Fibroblast of villous mesenchyme (primary cell): ENCODE data around the gene CMTM3. TPM values are rescaled to one million over a fixed set of nuclear protein-coding genes. Genes with fewer than 3 reads are reported as not detected.
A peak's percentile ranks its signal among the peaks of the same experiment; 100 is the strongest.

ENCODE experiments used
- DNase-seq: peaks from one replicate; pipeline ENCODE4 v3.0.0-alpha.2; 2010; ENCODE audit warnings: low read depth
- H3K4me3 ChIP-seq: 2 replicates; pipeline ENCODE4 v1.5.1; 2011; ENCODE audit warnings: low read depth, mild to moderate bottlenecking, low read length
- total RNA-seq: library from RNA; depleted of rRNA; stranded (reverse); fragments of >200 nt; gene quantifications from 2 replicates; pipeline ENCODE4 v1.2.3, GENCODE V29; 2012
- TF ChIP-seq, protein P1 (sequence below): IDR thresholded peaks from 2 replicates; pipeline ENCODE4 v1.5.1; 2012; ENCODE audit warnings: low read depth, mild to moderate bottlenecking, low read length; ENCODE audit not compliant: insufficient read depth

The CMTM3 gene
- total RNA-seq, 1 donor, result 22.0 TPM

DNA sequence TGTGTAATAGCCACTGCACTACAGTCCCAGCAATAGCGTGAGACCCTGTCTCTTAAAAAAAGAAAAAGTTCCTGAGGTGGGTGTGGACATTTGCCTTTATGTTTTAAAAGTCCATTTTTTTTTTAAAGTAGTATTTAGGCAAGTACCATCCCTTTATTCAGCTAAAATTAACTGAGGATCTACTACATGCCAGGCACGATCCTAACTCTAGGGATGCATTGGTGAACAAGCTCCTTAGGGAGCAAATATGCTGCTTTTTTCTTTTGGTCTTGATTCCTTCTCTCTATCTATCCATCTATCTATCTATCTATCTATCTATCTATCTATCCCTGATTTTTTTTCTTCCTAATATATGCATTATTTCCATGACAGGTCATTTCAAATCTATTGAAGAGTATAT is 44.7 kb downstream of the CMTM3 start:
- no peak overlapping the region for H3K4me3 ChIP-seq
- TF ChIP-seq, protein P1, sequence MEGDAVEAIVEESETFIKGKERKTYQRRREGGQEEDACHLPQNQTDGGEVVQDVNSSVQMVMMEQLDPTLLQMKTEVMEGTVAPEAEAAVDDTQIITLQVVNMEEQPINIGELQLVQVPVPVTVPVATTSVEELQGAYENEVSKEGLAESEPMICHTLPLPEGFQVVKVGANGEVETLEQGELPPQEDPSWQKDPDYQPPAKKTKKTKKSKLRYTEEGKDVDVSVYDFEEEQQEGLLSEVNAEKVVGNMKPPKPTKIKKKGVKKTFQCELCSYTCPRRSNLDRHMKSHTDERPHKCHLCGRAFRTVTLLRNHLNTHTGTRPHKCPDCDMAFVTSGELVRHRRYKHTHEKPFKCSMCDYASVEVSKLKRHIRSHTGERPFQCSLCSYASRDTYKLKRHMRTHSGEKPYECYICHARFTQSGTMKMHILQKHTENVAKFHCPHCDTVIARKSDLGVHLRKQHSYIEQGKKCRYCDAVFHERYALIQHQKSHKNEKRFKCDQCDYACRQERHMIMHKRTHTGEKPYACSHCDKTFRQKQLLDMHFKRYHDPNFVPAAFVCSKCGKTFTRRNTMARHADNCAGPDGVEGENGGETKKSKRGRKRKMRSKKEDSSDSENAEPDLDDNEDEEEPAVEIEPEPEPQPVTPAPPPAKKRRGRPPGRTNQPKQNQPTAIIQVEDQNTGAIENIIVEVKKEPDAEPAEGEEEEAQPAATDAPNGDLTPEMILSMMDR, result no peak
- no peak for DNase-seq

DNA sequence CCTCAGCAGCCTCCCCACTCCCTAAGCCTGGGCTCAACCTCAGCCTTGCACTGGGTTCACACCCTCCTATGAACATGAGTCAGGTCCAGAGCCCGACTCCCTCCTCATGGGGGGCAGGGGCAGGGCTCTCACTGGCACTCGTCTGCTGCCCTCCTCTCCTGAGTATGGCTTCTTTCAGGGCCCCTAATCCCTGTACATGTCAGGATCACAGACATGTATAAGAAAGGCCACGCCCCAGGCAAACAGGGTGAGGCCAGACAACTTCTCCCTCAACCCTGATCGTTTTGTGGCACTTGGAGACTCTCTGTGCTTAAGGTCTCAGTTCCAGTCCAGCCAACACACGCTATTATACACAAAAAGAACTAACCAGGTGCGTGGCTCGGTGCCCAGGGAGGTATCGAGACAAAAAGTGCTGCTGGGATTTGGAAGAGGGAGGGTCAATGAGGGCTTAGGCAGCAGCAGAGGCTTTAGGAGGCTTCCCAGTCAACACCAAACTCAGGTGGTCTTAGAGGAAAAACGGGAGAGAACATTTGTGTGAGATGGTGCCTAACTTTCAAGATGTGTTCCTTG is 45.2 kb downstream of the CMTM3 start:
- TF ChIP-seq, protein P1, result no peak
- DNase-seq, result no peak
- H3K4me3 ChIP-seq, result no peak overlapping the region

DNA sequence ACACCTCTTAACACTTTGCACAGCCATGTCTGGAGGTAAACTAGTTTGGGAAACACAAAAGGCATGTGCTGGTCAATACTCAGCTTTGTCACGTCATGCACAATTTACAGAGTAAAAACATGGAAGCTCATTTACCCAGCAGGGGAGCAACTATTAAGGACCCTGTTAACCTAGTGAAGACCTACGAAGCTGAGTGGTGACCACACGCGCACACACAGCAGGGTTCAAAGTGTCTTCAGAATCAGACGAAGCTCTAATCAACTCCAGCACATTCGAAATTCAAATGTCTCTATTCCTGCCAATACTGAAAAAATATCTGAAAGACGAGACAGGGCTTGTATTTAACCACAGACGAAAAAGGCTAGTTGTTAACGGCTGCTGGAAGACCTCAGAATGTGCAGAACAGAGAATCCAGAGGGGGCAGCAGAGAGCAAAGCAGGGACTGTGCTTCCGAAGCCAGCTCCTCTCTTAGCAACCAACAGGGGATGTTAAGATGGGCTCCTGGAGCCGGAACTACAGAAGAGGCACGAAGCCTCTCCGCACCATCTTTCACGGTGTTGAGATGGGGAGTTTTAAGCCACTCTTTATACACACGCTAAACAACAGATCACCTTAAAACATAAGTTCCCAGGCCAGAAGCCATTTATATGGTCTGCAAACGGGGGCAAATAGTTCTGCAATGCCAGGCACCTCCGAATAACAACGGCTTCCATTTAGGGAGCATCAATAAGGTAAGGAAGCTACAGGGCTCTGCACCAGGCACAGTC is 46.4 kb downstream of the CMTM3 start:
- H3K4me3 ChIP-seq, result peak overlapping the region; percentile 4
- TF ChIP-seq, protein P1, result peak; percentile 98
- peak; percentile 82 for DNase-seq

DNA sequence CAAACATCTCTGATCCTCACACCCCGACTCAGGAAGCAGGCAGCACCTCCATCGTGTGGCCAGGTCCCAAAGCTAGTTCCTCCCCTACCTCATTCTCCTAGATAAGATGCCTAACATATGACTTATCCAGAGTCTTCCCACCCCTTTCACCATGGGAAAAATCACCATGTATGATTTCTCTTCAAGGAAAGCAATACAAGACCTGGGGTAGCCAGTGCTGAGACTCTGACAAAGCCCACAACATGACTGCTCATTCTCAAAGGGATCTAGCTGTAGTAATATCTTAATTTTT is 46.9 kb downstream of the CMTM3 start:
- no peak overlapping the region for H3K4me3 ChIP-seq
- TF ChIP-seq, protein P1, result no peak
- DNase-seq, result no peak

DNA sequence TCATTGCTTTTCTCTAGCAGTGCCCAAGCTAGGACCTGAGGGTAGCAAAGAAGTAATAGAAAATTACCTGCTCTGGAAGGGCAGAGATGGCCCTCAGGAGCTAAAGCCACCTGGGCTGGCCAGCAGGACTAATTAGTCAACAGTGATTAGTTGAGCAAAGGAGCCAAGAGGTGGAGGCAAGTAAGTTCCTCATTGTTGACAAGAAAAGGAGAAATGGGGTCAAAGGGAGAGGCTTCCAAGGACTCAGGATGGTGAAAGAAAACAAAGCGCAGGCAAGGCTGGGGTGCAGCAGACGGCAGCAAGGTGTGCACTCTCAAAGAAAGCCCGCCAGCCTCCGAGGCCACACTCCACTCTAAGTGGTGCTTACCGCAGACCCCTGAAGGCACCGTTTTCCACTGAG is 47.5 kb downstream of the CMTM3 start:
- TF ChIP-seq, protein P1, result no peak
- H3K4me3 ChIP-seq, result no peak overlapping the region
- DNase-seq, result no peak

DNA sequence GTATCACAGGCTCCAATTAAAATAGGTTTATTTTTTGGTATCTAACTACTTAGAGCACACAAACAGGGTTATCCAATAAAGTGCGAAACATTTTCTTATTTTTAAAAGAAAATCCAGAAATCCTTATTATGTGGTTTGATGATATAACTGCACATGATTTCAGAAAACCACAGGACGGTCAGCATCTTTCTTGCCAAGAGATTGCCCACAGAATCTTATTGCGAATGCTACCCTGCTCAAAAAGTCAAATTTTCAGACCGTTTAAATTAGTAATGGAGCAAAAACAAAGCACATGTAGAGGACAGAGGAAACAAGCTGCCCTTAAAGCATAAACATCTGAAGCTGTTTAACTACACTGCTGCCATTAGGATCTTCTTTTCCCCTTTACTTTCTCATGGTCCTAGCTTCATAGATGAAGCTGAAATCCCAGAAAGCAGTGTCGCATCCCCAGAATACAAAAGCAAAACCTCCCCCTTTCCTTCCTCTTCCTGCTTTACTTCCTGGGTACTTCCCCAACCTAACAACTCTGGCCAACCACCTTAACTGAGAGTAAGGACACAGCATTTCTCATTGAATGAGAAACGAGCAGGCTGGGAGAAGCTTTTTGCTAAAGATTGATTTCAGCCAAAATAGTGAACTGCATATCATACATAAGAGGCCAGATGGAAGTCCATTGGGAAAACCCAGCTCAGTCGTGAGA is 48.3 kb downstream of the CMTM3 start:
- DNase-seq, result no peak

More for the DNA sequence above, 48.3 kb downstream of the CMTM3 start:
- no peak overlapping the region for H3K4me3 ChIP-seq
- TF ChIP-seq, protein P1, result no peak
